ENCODE measurements around the gene POLR3H.

The POLR3H gene

GRCh38 chr22:41498303-41498835 is 45.9 kb downstream of the POLR3H start:
- Mint-ChIP-seq H3K27ac (ENCODE audit: low read depth) (no peak overlapping the region), H3K4me3 (no peak overlapping the region), H3K36me3 (ENCODE audit: insufficient read depth) (peaks cover 25% of the 10 kb centered on the region), H3K27me3 (no peaks in the 10 kb centered on the region), H3K4me1 (no peaks in the 10 kb centered on the region), H3K9me3 (no peaks in the 10 kb centered on the region)
- ATAC-seq (replicated peaks; ENCODE audit: extremely low read depth, poor library complexity, severe bottlenecking) (no peak), DNase-seq (ENCODE audit: low spot score in 2 of 2) (no peak)

- Mint-ChIP-seq H3K4me1 (peaks cover 38% of the 10 kb centered on the region), H3K27me3 (no peaks in the 10 kb centered on the region), H3K27ac (ENCODE audit: low read depth) (no peak overlapping the region), H3K9me3 (no peaks in the 10 kb centered on the region), H3K4me3 (no peak overlapping the region), H3K36me3 (ENCODE audit: insufficient read depth) (peaks cover 10% of the 10 kb centered on the region)
- no peak for ATAC-seq (replicated peaks; ENCODE audit: extremely low read depth, poor library complexity, severe bottlenecking)
- no peak for DNase-seq (ENCODE audit: low spot score in 2 of 2)
These were observed 52.7 kb downstream of the POLR3H start for GRCh38 chr22:41491374-41492100.

GRCh38 chr22:41488596-41489385 is 55.5 kb downstream of the POLR3H start:
- DNase-seq (ENCODE audit: low spot score in 2 of 2) (no peak), ATAC-seq (replicated peaks; ENCODE audit: extremely low read depth, poor library complexity, severe bottlenecking) (no peak)
- Mint-ChIP-seq H3K36me3 (ENCODE audit: insufficient read depth) (peaks cover 10% of the 10 kb centered on the region), H3K4me3 (no peak overlapping the region), H3K27me3 (no peaks in the 10 kb centered on the region), H3K9me3 (no peaks in the 10 kb centered on the region), H3K27ac (ENCODE audit: low read depth) (peak overlapping the region; percentile 58), H3K4me1 (peaks cover 46% of the 10 kb centered on the region)

- H3K4me3 Mint-ChIP-seq, result no peak overlapping the region
- H3K27ac Mint-ChIP-seq (ENCODE audit: low read depth), result no peak overlapping the region
These were observed 56.2 kb downstream of the POLR3H start for GRCh38 chr22:41488076-41488475.

GRCh38 chr22:41487037-41487935 is 57.0 kb downstream of the POLR3H start:
- Mint-ChIP-seq H3K9me3 (no peaks in the 10 kb centered on the region), H3K36me3 (ENCODE audit: insufficient read depth) (peaks cover 8% of the 10 kb centered on the region), H3K4me3 (no peak overlapping the region), H3K27ac (ENCODE audit: low read depth) (no peak overlapping the region), H3K4me1 (peaks cover 55% of the 10 kb centered on the region), H3K27me3 (no peaks in the 10 kb centered on the region)
- ATAC-seq (replicated peaks; ENCODE audit: extremely low read depth, poor library complexity, severe bottlenecking) (no peak), DNase-seq (ENCODE audit: low spot score in 2 of 2) (no peak)

More at GRCh38 chr22:41488076-41488475, 56.2 kb downstream of the POLR3H start:
- Mint-ChIP-seq H3K36me3 (ENCODE audit: insufficient read depth) (peaks cover 10% of the 10 kb centered on the region), H3K27me3 (no peaks in the 10 kb centered on the region), H3K4me1 (peaks cover 48% of the 10 kb centered on the region), H3K9me3 (no peaks in the 10 kb centered on the region)
- ATAC-seq (replicated peaks; ENCODE audit: extremely low read depth, poor library complexity, severe bottlenecking) (no peak), DNase-seq (ENCODE audit: low spot score in 2 of 2) (no peak)

GRCh38 chr22:41485033-41485432 is 59.2 kb downstream of the POLR3H start:
- H3K9me3 Mint-ChIP-seq, result no peaks in the 10 kb centered on the region
- ATAC-seq (replicated peaks; ENCODE audit: extremely low read depth, poor library complexity, severe bottlenecking) (no peak), DNase-seq (ENCODE audit: low spot score in 2 of 2) (no peak)
- H3K36me3 Mint-ChIP-seq (ENCODE audit: insufficient read depth), result peaks cover 6% of the 10 kb centered on the region
- peaks cover 61% of the 10 kb centered on the region for H3K4me1 Mint-ChIP-seq
- no peak overlapping the region for H3K4me3 Mint-ChIP-seq
- H3K27ac Mint-ChIP-seq (ENCODE audit: low read depth), result no peak overlapping the region
- H3K27me3 Mint-ChIP-seq, result no peaks in the 10 kb centered on the region

GRCh38 chr22:41482319-41482935 is 61.8 kb downstream of the POLR3H start:
- H3K4me3 Mint-ChIP-seq, result no peak overlapping the region
- no peak overlapping the region for H3K27ac Mint-ChIP-seq (ENCODE audit: low read depth)
- DNase-seq (ENCODE audit: low spot score in 2 of 2) (no peak), ATAC-seq (replicated peaks; ENCODE audit: extremely low read depth, poor library complexity, severe bottlenecking) (no peak)
- H3K27me3 Mint-ChIP-seq, result no peaks in the 10 kb centered on the region
- no peaks in the 10 kb centered on the region for H3K9me3 Mint-ChIP-seq
- H3K4me1 Mint-ChIP-seq, result peaks cover 56% of the 10 kb centered on the region
- H3K36me3 Mint-ChIP-seq (ENCODE audit: insufficient read depth), result peaks cover 10% of the 10 kb centered on the region

GRCh38 chr22:41481925-41482318 is 62.3 kb downstream of the POLR3H start:
- Mint-ChIP-seq H3K36me3 (ENCODE audit: insufficient read depth) (peaks cover 10% of the 10 kb centered on the region), H3K4me3 (no peak overlapping the region), H3K4me1 (peaks cover 53% of the 10 kb centered on the region), H3K9me3 (no peaks in the 10 kb centered on the region), H3K27me3 (no peaks in the 10 kb centered on the region), H3K27ac (ENCODE audit: low read depth) (no peak overlapping the region)
- DNase-seq (ENCODE audit: low spot score in 2 of 2) (no peak), ATAC-seq (replicated peaks; ENCODE audit: extremely low read depth, poor library complexity, severe bottlenecking) (no peak)

- H3K27ac Mint-ChIP-seq (ENCODE audit: low read depth), result no peak overlapping the region
- DNase-seq (ENCODE audit: low spot score in 2 of 2) (no peak), ATAC-seq (replicated peaks; ENCODE audit: extremely low read depth, poor library complexity, severe bottlenecking) (no peak)
- no peak overlapping the region for H3K4me3 Mint-ChIP-seq
- H3K4me1 Mint-ChIP-seq, result peaks cover 48% of the 10 kb centered on the region
- no peaks in the 10 kb centered on the region for H3K27me3 Mint-ChIP-seq
- peaks cover 9% of the 10 kb centered on the region for H3K36me3 Mint-ChIP-seq (ENCODE audit: insufficient read depth)
- H3K9me3 Mint-ChIP-seq, result no peaks in the 10 kb centered on the region
These were observed 63.0 kb downstream of the POLR3H start for GRCh38 chr22:41481131-41481830.

GRCh38 chr22:41480397-41480735 is 63.9 kb downstream of the POLR3H start:
- Mint-ChIP-seq H3K4me1 (peaks cover 43% of the 10 kb centered on the region), H3K36me3 (ENCODE audit: insufficient read depth) (peaks cover 9% of the 10 kb centered on the region), H3K4me3 (no peak overlapping the region), H3K27ac (ENCODE audit: low read depth) (peak overlapping the region; percentile 68), H3K9me3 (no peaks in the 10 kb centered on the region), H3K27me3 (no peaks in the 10 kb centered on the region)
- DNase-seq (ENCODE audit: low spot score in 2 of 2) (no peak), ATAC-seq (replicated peaks; ENCODE audit: extremely low read depth, poor library complexity, severe bottlenecking) (no peak)

GRCh38 chr22:41479671-41480396 is 64.4 kb downstream of the POLR3H start:
- Mint-ChIP-seq H3K4me3 (no peak overlapping the region), H3K27ac (ENCODE audit: low read depth) (no peak overlapping the region)
- no peak for DNase-seq (ENCODE audit: low spot score in 2 of 2)

More at GRCh38 chr22:41479671-41480396, 64.4 kb downstream of the POLR3H start:
- H3K9me3 Mint-ChIP-seq, result no peaks in the 10 kb centered on the region
- peaks cover 43% of the 10 kb centered on the region for H3K4me1 Mint-ChIP-seq
- no peak for ATAC-seq (replicated peaks; ENCODE audit: extremely low read depth, poor library complexity, severe bottlenecking)
- H3K27me3 Mint-ChIP-seq, result no peaks in the 10 kb centered on the region
- H3K36me3 Mint-ChIP-seq (ENCODE audit: insufficient read depth), result peaks cover 9% of the 10 kb centered on the region

Data from central memory CD8-positive, alpha-beta T cell (primary cell).